Stimulated activated naive CD4-positive, alpha-beta T cell (primary cell): Measurements from ENCODE around the gene SERPINB6.

ENCODE experiments used
- DNase-seq, 6 experiments: peaks; one replicate each; lab custom pipeline; 2025; lab: John Stamatoyannopoulos, UW

Gene SERPINB6

DNA sequence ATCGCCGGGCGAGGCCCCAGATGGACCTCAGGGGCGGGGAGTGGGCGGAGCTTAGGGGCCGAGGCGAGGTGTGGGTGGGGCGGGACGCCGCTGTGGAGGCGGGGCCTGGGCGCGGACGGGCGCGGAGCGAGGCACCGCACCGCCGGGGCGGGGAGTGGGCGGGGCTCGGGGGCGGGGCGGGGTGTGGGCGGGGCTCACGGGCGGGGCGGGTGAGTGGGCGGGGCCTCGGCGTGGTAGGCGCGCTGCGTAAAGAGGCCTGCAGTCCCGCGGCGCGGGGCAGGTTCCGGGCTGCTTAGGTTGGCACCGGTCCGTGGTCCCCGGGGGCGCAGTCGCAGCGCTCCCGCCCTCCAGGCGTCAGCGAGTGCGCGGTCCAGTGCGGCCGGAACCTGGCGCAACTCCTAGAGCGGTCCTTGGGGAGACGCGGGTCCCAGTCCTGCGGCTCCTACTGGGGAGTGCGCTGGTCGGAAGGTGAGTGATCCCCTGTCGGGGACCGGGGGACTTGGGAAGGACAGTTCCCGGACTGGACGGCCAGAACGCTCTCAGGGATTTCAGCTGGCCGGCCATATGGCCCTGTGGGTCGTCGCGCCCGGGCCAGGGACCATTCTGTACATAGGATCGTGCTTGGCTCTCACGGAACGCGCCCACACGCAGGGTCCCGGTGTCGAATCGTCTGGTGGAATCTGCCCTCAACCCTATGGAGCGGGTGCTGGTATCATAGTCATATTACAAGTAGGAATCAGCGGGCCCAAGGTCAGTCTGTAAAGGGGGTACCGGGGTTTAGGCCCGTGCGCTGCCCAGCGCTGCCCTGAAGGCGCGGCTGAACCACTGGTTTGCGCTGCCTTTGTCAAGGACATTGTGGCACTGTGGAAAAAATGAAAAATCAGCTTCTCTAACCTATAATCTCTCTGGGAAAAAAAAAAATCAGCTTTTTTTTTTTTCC is 28.5 kb upstream of the SERPINB6 start, which contains the start of gene NQO2:
TSS of gene NQO2 (plus strand) at position 277 of the 940 bp plus-strand sequence. CDS start 6,659 bp downstream, outside the sequence.
- DNase-seq: peak; percentile 74 to 92 (median 87)

DNA sequence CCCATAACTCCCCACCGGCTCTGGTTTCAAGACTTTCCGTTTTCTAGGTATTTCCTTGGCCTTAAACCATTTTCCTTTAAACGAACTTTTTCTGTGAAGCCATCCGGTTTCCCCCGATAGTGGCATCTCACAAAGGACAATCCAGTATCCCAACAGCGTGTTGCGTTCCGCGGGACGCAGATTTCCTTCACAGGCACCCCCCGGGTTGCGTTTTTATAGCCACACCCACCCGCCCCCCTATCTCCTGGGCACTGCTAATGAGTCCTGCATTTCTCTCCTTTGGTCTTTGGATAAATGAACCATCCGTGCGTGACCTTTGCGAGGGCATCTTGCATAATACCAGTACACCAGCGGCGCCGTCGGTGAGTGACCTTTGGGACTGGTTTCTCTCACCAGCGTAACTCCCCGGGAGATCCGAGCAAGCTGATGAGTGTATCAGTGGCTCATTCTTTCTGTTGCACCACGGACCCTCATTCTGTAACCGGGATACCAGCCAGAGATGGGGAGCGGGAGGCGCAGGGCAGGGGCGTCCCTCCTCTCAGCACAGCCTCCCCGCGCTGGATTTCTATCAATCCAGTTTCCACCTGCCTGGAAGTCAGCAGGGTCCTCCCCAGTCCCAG is 27.7 kb upstream of the SERPINB6 start:
- DNase-seq: peak in 2 of 6 experiments; percentile 21 to 40

DNA sequence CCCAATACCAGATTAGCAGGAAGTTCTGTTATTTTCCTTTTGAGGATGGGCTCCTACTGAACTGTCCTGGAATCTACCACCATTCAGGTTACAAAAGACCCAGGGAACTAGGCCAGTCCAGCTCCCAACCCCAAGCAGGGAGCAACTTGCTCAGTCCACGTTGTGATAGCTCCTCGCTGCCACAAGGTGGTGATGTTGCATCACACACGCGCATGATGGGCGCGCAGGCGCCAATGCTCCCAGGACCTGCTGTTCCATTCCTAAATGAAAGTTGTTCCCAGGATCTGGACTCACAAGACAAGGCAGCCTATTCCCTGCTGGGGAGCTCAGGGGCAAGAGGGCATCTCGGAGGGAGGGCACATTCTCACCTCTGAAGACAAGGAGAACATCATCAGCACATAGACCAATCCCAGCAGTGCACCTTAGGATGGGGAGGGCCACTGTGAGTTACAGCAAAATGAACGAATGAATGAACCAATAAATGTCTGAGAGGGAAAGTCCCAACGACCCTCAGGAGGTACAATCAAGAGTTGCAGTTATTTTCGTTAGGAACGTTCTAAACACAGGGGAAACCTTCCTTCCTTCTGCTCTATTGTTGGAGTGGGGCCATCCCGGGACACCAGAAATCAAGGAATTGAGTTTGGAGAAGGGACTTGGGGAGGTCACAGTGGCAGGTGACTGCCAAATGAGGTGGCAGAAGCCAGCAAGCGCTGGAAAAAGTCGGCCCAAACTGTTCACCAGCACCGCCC is 27.1 kb upstream of the SERPINB6 start:
- DNase-seq: peak; percentile 39 to 85 (median 72)

DNA sequence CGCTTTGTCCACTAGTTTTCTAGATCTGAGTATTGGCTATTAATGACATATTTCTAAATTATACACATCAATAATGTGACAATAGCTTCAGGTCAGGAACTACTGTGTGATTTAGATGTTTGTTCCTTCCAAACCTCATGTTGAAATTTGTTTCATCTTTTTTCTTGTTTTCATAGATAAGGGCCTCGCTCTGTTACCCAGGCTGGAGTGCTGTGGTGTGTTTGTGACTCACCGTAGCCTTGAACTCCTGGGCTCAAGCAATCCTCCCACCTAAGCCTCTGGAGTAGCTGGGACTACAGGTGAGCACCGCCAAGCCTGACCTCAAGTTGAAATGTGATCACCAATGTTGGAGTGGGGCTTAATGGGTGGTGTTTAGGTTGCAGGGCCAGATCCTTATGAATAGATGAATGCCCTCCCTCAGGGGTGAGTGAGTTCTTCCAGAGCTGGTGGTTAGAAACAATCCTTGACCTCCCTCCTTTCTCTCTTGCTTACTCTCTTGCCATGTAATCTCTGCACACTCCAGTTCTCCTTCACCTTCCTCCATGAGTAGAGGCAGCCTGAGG is 22.5 kb upstream of the SERPINB6 start:
- no peak for DNase-seq

DNA sequence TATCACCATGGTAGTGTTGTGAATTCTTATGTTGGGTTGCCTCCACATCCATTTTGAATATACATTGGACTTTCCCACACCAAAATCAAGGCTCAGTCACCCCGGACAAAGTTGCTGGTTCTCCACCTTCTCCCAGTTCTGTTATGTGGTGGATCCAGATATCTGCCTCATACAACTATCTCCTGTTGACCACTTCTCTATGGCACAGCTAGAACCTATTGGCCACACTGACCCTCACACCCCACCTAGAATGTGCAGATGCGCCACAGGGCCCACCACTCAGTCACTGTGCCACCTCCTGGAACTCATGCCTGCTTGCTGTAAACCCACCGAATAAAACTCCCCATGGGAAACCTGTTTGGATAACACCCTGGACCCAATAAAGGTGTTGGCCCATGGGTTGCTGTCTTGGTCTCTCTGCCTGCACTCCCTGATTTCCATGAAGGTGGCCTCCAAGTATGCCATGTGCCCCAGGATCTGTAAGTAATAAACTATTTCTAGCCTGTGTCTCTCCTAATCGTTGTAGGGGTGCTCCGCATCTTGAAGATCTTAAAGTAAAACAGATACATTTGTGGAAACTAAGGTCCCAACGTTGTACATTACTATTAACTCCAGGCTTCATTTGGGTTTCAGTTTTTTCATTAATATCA is 21.1 kb upstream of the SERPINB6 start:
- DNase-seq: no peak

DNA sequence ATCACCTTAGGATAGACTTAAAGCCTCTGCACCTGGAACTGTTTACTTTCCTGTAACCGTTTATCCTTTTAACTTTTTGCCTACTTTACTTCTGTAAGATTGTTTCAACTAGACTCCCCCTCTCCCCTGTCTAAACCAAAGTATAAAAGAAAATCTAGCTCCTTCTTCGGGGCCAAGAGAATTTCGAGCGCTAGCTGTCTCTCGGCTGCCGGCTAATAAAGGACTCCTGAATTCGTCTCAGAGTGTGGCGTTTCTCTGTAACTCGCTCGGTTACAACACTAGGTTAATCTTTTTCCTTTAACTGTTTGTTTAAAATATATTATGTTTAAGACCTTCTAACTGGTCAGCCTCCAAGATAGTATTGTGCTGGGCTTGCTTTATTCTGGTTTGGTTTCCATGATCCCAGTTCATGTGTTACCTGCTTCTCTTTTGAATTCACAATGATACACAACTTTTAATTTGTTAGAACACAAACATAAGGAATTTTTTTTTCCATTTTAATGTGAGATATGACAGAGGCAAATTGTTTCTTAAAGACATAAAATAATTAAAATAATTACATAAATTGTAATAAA is 19.7 kb upstream of the SERPINB6 start:
- peak in 1 of 6 experiments; percentile 29 for DNase-seq

DNA sequence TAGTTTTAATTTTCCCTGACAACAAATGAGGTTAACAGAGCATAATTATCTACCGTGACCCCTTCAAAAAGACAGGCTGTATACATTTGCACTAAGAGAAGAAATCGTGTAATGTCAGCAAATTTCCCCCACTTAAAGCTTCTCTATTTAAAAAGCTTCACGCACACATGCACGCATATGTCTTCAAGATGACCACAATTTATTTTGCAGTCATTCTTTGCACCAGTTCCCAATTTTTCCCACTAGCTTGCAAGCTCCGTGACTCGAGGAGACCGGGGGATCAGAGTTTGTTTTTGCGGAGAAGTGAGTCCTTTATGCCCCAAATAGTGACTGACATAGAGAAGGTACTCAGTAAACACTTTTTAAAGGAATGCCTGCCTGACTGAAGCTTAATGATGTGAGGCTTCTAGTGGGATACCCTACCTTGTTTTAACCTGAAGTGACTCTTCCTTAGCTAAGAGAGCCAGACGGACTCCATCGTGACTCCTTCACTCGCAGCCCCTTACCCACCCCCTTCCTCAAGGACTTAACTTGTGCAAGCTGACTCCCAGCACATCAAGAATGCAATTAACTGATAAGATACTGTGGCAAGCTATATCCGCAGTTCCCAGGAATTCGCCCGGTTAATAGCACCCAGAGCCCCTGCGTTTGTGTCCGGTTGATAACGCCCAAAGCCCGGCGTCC is 19.0 kb upstream of the SERPINB6 start:
- peak in 4 of 6 experiments; percentile 13 to 74 (median 56) for DNase-seq

DNA sequence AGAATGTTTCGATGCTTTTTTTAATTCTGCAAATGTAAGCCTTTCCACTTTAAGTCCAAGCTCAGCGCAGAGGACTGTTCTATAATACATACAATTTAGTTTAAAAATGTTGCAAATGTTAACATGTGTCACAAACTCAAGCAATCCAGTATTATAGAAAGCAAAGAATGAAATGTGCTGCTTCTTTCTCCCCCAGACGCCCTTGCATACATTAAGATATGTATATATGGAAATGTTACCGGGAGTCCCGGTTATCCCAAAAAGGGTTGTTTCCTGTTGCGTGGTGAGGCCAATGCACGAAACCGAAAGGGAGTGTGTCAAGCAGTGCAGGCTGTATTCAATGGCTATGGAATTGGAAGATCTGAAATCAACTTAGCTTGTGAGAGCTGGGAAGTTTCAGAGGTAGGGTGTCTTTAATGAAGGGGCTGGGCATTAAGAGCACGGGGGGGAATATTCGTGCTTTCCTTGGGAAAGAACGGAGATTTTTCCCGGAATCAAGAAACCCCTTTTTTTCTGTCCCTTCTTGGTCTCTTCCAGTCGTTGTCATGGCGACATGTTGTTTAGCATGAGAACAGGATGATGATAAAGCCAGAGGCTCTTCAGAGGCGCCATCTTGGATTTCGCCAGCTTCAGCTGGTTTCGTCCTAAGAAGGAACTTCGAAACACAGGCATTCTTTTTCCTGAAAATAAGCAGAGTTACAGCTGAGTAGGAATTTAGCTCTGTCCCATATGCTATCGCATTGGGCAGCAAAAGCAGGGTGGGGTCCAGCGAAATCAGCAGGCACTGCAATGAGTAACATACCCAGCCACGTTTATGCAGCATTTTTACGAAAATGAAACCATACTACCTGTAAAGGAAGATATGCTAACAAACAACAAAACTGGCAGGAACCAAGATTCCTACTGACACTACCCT is 18.2 kb upstream of the SERPINB6 start:
- DNase-seq: peak; percentile 74 to 98 (median 92)

DNA sequence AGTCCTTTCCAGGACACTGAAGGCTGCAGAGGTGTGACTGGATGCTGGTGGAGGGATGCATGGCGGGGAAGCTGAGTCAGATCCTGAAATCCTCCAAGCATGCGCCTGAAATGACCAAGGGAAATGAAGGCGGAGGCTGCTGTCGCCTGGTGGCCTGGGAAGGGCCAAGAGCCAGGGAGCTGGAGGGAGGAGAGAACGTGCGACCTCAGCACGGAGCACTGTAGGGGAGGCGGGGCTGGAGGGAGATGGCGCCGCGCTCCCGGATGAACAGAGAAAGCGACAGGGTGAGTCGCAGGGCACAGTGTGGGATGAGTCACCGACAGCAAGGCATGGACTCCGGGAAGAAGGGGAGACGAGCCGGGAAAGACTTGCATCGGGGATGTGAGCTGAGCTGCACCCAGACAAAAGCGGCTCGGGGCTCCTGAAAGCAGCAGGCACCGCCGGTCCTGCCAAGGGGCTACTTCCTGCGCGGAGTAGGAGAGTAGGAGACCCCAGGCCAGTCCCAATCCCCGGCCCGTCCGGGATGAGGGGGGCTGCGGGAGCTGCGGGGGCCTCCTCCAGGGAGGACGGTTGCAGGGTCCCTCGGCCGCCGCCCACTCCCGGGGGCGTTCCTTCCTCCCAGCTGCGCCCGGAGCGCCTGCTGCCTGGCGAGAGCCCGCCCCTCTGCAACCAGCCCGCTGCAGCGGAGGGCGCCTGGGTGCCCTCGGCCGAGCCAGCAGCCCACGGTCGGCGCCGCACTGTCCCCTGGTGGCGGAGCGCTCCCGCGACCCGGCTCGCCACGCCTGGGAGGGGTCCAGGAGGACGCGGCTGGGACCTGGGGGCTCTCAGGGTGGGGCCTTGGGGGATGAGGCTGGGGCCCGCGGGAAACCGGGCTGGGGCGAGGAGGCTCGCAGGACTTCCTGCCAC is 17.3 kb upstream of the SERPINB6 start:
- DNase-seq: peak; percentile 55 to 84 (median 70)

DNA sequence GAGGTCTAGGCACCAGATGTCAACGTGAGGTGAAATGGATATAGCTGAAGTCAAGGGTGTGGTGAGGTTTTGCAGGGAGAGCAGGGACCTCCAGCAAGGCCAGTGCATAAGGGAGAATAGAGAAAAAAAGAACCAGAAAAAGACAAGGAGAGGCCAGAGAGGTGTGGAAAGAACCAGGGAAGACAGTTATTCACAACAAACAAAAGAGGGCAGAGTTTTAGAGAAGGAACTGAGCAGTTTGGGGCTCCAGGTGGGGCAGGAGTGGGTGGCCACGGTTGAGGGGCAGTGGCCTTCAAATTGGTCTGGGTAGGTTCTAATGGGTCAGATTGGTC is 16.7 kb upstream of the SERPINB6 start:
- no peak for DNase-seq

DNA sequence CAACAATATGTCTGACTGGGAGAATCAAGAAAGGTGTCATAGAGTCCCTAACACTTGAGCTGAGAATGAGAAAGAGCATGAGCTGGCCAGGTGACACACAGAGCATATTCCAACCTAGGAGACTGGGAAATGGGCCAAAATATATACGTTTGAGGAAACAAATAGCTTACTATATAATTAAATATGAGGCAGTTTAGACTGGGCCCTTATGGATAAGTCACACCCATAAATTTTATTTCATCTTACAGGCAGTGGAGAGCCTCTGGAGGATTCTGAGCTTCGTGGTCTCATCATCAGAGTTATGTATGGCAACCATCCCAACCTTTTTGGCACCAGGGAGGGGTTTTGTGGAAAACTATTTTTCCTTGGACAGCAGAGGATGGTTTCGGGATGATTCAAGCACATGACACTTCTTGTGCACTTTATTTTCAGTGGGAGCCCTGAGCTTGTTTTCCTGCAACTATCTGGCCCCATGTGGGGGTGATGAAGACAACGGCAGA is 15.4 kb upstream of the SERPINB6 start:
- DNase-seq: no peak

DNA sequence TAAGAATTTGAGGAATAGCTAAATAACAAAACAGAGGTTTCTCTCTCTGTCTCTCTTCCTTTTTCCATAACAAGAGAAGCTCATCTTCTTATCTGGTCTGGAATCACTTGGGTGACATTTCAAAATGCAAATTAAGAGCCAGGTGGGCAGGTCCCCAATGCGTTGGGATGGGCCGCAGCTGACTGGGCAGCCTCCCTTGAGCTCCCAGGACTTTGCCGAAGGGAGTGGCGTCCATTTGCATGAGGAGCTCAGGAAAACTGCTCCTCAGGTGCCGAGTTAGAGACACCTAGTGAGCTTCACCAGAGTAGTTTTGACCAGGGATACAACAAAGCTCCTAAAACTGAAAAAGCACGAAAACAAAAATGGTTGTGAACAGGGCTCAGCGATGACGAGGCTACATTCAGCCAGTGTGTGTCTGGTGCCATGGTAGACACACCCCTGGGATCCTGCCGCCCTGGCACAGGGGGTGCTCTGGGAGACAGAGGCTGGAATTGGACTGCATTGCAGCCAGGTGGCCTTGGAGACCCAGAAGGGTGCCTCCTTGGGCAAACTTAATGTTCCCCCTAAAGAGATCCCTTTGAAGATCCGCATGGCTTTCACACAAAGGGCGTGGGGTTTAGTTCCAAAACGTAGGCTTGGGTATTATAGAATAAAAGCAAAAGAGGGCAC is 13.5 kb upstream of the SERPINB6 start:
- DNase-seq: no peak

DNA sequence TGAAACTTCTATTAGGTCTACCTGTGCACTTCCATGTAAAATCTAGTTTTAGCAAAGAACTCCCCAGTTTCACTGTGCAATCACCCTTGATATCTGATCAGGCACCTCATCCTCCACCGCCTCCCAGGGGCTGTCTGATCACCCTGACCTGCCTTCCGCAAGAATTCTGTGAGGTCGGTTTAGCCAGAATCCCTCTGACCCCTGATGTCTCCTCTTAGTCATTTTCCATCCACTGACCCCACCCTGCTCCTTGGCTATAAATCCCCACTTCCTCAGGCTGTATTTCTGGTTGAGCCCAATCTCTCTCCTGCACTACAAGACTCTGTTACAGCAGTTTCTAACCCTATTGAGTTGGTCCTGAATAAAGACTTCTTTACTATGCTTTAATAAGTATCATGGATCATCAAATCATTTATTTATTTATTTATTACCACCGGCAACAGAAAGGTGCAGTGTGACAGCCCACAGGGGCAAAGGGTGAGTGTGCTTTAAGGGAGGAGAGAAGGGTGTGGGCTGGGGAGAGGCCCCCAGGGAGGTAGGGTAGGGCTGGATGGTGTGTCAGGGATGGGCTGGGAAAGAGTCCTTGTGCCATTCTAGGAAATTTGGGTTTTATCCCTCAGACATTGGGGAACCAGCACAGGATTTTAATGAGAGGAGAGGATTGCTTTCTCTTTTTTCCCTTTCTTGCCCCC is 11.2 kb upstream of the SERPINB6 start:
- no peak for DNase-seq

DNA sequence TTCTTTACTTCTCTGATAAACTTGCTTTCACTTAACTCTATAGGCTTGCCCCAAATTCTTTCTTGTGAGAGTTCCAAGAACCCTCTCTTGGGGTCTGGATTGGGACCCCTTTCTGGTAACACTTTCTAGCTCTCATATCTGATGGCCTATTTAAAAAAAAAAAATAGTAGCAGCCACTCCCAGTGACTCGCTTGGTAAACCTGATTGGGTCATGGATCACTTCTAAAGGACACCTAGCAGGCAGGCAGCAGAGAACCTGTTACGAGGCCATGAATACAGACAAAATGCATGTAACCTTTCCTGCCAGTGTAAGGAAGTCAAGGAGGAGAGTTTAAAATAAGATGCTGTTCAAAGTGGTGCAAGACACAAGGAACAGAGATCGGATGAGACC is 9.1 kb upstream of the SERPINB6 start:
- DNase-seq: no peak

DNA sequence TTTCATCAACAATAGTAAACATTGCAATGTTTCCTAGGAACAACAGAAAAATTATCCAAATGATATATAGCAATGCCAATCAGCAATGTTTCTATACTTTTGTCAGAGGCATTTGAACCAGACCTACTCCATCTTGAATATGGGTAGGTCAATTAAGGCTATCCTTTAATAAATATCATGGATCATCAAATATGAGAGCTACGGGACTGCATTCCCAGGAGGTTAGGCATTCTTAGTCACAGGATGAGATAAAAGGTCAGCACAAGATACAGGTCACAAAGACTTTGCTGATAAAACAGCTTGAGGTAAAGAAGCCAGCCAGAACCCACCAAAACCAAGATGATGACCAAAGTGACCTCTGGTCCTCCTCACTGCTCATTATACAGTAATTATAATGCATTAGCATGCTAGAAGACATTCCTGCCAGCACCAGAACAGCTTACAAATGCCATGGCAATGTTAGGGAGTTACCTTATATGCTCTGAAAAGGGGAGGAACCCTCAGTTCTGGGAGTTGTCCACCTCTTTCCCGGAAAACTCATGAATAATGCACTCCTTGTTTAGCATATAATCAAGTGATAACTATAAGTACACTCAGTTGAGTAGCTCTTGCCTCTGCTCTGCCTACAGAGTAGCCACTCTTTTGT is 8.6 kb upstream of the SERPINB6 start:
- DNase-seq: no peak

DNA sequence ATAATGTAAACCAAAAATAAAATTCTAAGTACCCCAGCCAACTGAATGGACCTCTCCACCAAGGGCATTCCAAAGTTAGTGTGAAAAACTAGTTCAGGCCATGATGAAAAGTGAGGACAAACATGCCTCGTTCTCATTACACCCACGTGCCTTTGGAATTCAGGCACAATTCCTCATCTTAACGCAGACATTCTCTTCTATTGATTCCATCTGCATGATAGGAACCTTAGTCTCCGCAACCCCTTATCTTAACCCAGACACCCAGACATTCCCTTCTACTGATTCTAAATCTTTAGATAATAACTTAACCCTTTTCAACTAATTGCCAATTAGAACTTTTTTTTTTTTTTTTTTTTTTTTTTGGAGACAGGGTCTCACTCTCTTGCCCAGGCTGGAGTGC is 7.6 kb upstream of the SERPINB6 start:
- DNase-seq: no peak
